ENCODE measurements around the gene CDCP2.

The CDCP2 gene

GRCh38 chr1:54178296-54179070 lies 25.7 kb upstream of the CDCP2 start:
- Histone ChIP-seq H3K4me3 (replicated peaks; ENCODE audit: low read depth, low read length) (no peak overlapping the region), H3K27me3 (replicated peaks; ENCODE audit: control insufficient read depth, insufficient read depth, low read length) (no peaks in the 10 kb centered on the region), H3K36me3 (ENCODE audit: control insufficient read depth, insufficient read depth, low read length) (no peaks in the 10 kb centered on the region; the same call in 1 of the 2 replicates)
- DNase-seq (ENCODE audit: extremely low read depth, insufficient read length) = no peak
- TF ChIP-seq, protein P1, sequence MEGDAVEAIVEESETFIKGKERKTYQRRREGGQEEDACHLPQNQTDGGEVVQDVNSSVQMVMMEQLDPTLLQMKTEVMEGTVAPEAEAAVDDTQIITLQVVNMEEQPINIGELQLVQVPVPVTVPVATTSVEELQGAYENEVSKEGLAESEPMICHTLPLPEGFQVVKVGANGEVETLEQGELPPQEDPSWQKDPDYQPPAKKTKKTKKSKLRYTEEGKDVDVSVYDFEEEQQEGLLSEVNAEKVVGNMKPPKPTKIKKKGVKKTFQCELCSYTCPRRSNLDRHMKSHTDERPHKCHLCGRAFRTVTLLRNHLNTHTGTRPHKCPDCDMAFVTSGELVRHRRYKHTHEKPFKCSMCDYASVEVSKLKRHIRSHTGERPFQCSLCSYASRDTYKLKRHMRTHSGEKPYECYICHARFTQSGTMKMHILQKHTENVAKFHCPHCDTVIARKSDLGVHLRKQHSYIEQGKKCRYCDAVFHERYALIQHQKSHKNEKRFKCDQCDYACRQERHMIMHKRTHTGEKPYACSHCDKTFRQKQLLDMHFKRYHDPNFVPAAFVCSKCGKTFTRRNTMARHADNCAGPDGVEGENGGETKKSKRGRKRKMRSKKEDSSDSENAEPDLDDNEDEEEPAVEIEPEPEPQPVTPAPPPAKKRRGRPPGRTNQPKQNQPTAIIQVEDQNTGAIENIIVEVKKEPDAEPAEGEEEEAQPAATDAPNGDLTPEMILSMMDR (IDR thresholded peaks at IDR 0.05; ENCODE audit: insufficient read depth, low read length, poor library complexity, severe bottlenecking) = no peak

GRCh38 chr1:54177726-54178125 lies 24.9 kb upstream of the CDCP2 start:
- H3K36me3 ChIP-seq (ENCODE audit: control insufficient read depth, insufficient read depth, low read length) = no peaks in the 10 kb centered on the region; the same call in 1 of the 2 replicates
- TF ChIP-seq, protein P1 (IDR thresholded peaks at IDR 0.05; ENCODE audit: insufficient read depth, low read length, poor library complexity, severe bottlenecking) = no peak
- no peak overlapping the region for H3K4me3 ChIP-seq (replicated peaks; ENCODE audit: low read depth, low read length)
- DNase-seq (ENCODE audit: extremely low read depth, insufficient read length) = no peak
- H3K27me3 ChIP-seq (replicated peaks; ENCODE audit: control insufficient read depth, insufficient read depth, low read length) = no peaks in the 10 kb centered on the region

DNA sequence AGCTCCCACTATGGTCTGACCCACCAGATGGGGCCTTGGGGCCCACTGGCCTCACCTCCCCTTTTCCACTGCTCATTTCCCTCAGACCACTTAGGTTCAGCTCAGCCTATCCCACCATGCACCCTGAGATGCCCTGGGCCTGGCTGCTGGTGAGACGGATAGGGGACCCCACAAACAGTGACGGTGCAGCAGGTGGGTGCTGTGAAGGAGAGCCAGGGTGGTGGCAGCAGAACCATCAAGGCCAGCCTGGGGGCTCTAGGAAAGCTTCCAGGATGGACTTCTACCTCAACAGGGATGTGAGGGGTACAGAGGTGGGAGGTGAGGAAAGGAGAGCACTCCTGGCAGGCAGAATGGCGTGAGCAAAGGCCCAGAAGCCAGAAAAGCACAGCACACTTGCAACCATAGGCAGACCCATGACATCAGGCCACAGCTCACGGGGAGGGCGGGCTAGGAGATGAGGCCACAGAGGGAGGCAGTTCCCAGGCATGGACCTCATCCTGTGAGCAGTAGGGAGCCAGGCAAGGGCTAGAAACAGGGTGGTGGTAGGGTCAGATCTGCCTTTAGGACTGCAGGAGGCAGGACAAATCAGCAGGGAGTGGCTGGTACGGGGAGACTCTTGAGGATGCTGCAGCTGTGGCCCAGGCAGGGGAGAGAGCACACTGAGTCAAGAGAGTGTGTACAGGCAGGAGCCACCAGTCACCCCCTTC lies 24.0 kb upstream of the CDCP2 start:
- Histone ChIP-seq H3K27me3 (replicated peaks; ENCODE audit: control insufficient read depth, insufficient read depth, low read length) (no peaks in the 10 kb centered on the region), H3K36me3 (ENCODE audit: control insufficient read depth, insufficient read depth, low read length) (no peaks in the 10 kb centered on the region; the same call in 1 of the 2 replicates), H3K4me3 (replicated peaks; ENCODE audit: low read depth, low read length) (no peak overlapping the region)
- TF ChIP-seq, protein P1 (IDR thresholded peaks at IDR 0.05; ENCODE audit: insufficient read depth, low read length, poor library complexity, severe bottlenecking) = no peak
- no peak for DNase-seq (ENCODE audit: extremely low read depth, insufficient read length)

GRCh38 chr1:54174106-54174505 lies 21.3 kb upstream of the CDCP2 start:
- Histone ChIP-seq H3K27me3 (replicated peaks; ENCODE audit: control insufficient read depth, insufficient read depth, low read length) (no peaks in the 10 kb centered on the region), H3K36me3 (ENCODE audit: control insufficient read depth, insufficient read depth, low read length) (no peaks in the 10 kb centered on the region; the same call in 1 of the 2 replicates), H3K4me3 (replicated peaks; ENCODE audit: low read depth, low read length) (no peak overlapping the region)
- no peak for DNase-seq (ENCODE audit: extremely low read depth, insufficient read length)
- TF ChIP-seq, protein P1 (IDR thresholded peaks at IDR 0.05; ENCODE audit: insufficient read depth, low read length, poor library complexity, severe bottlenecking) = no peak

- Histone ChIP-seq H3K36me3 (ENCODE audit: control insufficient read depth, insufficient read depth, low read length) (no peaks in the 10 kb centered on the region), H3K4me3 (replicated peaks; ENCODE audit: low read depth, low read length) (no peak overlapping the region), H3K27me3 (replicated peaks; ENCODE audit: control insufficient read depth, insufficient read depth, low read length) (no peaks in the 10 kb centered on the region)
- no peak for DNase-seq (ENCODE audit: extremely low read depth, insufficient read length)
- TF ChIP-seq, protein P1 (IDR thresholded peaks at IDR 0.05; ENCODE audit: insufficient read depth, low read length, poor library complexity, severe bottlenecking) = no peak
These were observed 20.9 kb upstream of the CDCP2 start for GRCh38 chr1:54173681-54174080.

Measured in GM06990 (cell line).